OCI-LY3 (cell line): ENCODE data around the gene ASF1A.

Experiments
- CTCF ChIP-seq: fragments of 200-600, 300-600 bp; sonication (generic); IDR thresholded peaks from 2 replicates; pipeline ENCODE4 v1.5.1; 2014; ENCODE audit warnings: antibody characterized with exemption, low read length, low read depth
- EZH2phosphoT487 ChIP-seq: fragments of 200-600 bp; shearing (Covaris generic); IDR thresholded peaks from 2 replicates; pipeline ENCODE4 v1.6.1; 2018; ENCODE audit warnings: antibody characterized with exemption, mixed run types, low read depth

GRCh38 chr6:118931436-118931835 is 37.5 kb downstream of the ASF1A start:
- no peak for TF ChIP-seq CTCF
- no peak for TF ChIP-seq EZH2phosphoT487
